Stimulated activated CD8-positive, alpha-beta memory T cell treated with anti-CD3 and anti-CD28 coated beads, Interleukin-7, amount 100 ng/mL, for 48 hours (primary cell): ENCODE results near the gene NSMCE1.
"Not testable (repeated sequence)": the region's sequence is repeated elsewhere in the genome, so short reads cannot be mapped to it uniquely, and the experiment has no call there.

Experiments
- DNase-seq, 2 donors: peaks; one replicate each; pipeline ENCODE4 v3.0.0-alpha.2; 2020; ENCODE audit warnings: low read depth in 1 of 2; ENCODE audit errors: extremely low read depth in 1 of 2

The NSMCE1 gene

DNA sequence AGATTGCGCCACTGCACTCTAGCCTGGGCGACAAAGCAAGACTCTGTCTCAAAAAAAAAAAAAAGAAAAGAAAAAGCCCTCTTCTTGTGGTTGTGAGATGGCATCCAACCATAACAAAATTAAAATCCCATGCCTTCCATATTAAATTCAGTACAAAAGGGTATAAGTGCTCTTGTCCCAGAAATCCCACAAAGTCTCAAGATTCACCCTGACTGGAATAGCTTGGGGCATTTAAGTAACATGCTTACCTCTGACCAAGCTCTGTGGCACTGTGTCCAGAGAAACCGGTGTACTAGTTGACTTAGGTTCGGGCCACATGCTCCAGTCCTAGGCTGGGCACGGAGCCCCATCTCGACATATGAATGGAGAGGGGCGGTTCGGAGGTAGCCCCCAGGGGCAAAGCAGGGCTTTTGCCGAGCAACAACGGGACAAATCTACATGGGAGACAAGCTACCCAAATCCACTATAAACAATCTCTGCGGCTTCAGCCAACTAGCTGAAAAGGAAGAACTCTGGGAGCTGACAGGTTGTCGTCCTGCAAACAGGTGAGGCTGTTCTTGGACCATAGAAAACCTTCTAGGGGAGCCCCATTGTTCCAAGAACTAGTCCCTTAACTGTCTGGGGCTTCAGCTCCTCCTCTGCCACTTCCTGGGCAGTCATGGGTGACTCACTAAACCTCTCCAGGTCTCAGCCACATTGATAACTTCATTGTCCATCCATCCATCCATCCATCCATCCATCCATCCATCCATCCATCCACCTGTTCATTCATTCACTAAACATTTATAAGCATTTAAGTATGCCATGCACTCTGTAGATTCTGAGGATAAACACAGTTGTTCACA is 34.9 kb upstream of the NSMCE1 start:
- no peak for DNase-seq

- DNase-seq, result no peak
Measured at GRCh38 chr16:27302126-27302525, 33.6 kb upstream of the NSMCE1 start.

- no peak for DNase-seq
Measured at GRCh38 chr16:27301236-27301861, 32.8 kb upstream of the NSMCE1 start.

DNA sequence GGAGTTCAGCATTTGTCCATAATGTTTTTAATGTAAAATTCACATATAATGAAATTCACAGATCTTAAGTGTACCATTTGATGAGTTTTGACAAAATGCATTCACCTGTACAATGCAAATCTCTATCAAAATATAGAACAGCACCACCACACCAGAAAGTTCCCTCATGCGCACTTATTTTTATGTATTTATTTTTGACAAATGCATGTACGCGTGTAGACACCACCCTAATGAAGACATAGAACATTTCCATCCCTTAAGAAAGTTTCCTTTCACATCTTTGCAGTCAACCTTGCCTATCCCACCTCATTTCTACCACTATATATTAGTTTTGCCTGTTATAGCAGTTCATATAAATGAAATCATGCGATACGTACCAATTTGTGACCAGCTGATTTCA is 29.6 kb upstream of the NSMCE1 start:
- DNase-seq, result no peak

GRCh38 chr16:27293343-27293742 is 24.8 kb upstream of the NSMCE1 start:
- no peak for DNase-seq

- no peak for DNase-seq
Measured at GRCh38 chr16:27291722-27292240, 23.2 kb upstream of the NSMCE1 start.

GRCh38 chr16:27291106-27291505 is 22.5 kb upstream of the NSMCE1 start:
- DNase-seq, result no peak

GRCh38 chr16:27290562-27290961 is 22.0 kb upstream of the NSMCE1 start:
- DNase-seq, result no peak

DNA sequence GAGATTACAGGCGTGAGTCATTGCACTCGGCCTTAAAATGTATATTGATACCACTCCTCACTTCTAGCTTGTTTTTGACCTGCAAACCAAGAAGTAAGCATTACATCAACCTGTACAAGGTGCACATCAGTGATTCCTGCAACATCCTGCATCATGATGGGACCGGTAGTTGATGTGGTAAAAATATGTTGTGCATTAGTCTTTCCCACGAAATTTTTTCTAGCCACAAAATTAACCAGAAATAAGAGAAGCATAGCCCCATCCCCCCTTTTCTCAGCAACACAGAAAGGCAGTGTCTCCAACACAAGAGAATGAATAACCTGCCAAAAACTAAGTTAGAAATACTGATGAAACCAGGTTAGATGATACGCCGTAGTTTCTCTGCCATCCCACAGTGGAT is 21.1 kb upstream of the NSMCE1 start:
- DNase-seq, result no peak

DNA sequence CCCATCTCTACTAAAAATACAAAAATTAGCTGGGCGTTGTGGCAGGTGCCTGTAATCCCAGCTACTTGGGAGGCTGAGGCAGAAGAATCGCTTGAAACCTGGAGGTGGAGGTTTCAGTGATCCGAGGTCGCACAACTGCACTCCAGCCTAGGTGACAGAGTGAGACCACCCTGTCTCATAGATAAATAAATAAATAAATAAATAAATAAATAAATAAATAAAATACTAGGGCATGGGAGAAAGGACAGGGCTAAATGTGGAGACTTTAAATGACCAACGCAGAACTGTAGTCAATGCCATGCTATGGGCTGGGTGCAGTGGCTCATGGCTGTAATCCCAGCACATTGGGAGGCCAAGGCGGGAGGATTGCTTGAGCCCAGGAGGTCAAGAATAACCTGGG is 19.7 kb upstream of the NSMCE1 start:
- not testable (repeated sequence) for DNase-seq

DNA sequence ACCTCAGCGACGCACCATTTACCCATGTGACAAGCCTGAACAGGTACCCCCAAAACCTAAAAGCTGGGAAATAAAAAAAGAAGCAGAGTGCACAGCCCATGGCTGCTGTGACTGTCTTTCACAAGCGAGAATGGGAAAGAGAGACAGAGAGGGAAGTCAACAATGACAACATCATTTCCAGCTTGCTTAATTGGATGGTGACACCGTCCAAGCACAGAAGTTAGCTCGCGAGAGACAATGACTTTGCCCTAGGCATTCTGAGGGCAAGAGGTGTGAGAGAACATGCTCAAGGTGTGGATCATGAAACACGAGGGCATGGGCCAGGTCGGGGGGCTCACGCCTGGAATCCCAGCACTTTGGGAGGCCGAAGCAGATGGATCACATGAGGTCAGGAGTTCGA is 19.3 kb upstream of the NSMCE1 start:
- no peak for DNase-seq

GRCh38 chr16:27287051-27287811 is 18.7 kb upstream of the NSMCE1 start:
- DNase-seq, result no peak

- DNase-seq, result no peak
Measured at GRCh38 chr16:27286451-27286850, 17.9 kb upstream of the NSMCE1 start.

- no peak for DNase-seq
Measured at GRCh38 chr16:27285676-27286196, 17.2 kb upstream of the NSMCE1 start.

- DNase-seq, result no peak
Measured at GRCh38 chr16:27284865-27285675, 16.5 kb upstream of the NSMCE1 start.

- DNase-seq, result no peak
Measured at GRCh38 chr16:27281243-27281642, 12.7 kb upstream of the NSMCE1 start.

DNA sequence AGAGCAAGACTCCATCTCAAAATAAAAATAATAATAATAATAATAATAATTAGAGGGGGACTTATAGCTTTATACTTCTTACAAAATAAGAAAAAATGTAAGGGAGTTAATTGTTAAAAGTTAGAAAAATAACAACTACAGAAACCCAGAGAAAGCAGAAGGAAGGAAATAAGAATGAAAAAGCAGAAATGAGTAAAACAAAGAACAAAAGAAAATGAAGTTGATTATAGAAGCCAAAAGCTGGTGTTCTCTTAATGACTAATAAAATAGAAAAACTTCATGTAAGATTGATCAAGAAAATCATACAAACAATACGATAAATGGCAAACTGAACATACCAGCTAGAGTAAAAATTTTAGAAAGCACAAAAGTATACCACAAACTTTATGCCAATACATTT is 6.8 kb upstream of the NSMCE1 start:
- no peak for DNase-seq

GRCh38 chr16:27274424-27274874 is 5.9 kb upstream of the NSMCE1 start:
- DNase-seq, result not testable (repeated sequence)

DNA sequence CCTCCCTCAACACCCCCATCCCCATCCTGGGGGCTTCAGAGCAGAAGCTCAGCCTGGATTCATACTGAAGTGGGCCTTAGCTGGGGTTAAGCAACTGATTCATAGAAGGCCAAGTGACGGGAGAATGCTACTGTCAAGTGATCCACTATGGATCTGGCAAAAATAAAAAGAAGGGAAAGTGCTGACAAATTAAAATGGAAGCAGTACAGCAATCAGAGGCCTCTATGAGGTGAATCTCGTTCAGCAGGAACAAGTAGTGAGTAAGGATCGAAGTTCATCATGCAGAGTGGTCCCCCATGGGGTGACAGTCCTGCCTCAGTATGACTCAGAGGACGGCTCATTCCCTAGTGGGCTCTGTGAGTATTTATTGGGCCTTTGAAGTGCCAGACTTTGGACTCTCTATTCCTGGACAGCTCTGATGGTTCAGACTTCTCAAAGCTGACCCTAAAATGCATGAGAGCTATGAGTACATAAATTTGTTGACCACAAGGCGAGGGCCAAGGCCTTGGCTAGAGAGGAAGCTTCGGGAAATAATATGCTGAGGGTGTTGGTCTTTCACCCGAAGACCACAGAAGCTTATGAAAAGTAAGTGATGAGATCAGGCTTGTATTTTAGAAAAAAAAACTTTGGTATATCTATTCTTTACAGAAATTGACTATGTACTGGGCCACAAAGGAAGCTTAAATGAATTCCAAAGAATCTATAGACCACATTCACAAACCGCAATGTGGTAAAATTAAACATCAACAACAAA is 5.3 kb upstream of the NSMCE1 start:
- DNase-seq, result peak in 1 of 2 donors; percentile 74

- DNase-seq, result no peak
Measured at GRCh38 chr16:27273330-27273669, 4.7 kb upstream of the NSMCE1 start.
